CD4-positive, alpha-beta T cell treated with Interleukin-15 for 1 hour (primary cell): ENCODE measurements around the gene CIDEC.
"Not testable (repeated sequence)": the region's sequence is repeated elsewhere in the genome, so short reads cannot be mapped to it uniquely, and the experiment has no call there.

ENCODE experiments used
- DNase-seq: peaks from one replicate; pipeline ENCODE4 v3.0.0-alpha.2; 2020

CIDEC gene

GRCh38 chr3:9872067-9872466 is 8.0 kb downstream of the CIDEC start:
- DNase-seq, result not testable (repeated sequence)

- no peak for DNase-seq
Observed at GRCh38 chr3:9870978-9871377, 9.1 kb downstream of the CIDEC start.

GRCh38 chr3:9869955-9870354 is 10.1 kb downstream of the CIDEC start:
- no peak for DNase-seq

- no peak for DNase-seq
Observed at GRCh38 chr3:9867106-9867505, 12.9 kb downstream of the CIDEC start.

- DNase-seq, result no peak
Observed at GRCh38 chr3:9866639-9867038, 13.4 kb downstream of the CIDEC start.

- not testable (repeated sequence) for DNase-seq
Observed at GRCh38 chr3:9865125-9865637, 14.9 kb downstream of the CIDEC start.

GRCh38 chr3:9864200-9864927 is 15.7 kb downstream of the CIDEC start:
- DNase-seq, result no peak

- no peak for DNase-seq
Observed at GRCh38 chr3:9863058-9863772, 16.8 kb downstream of the CIDEC start.

GRCh38 chr3:9862391-9863057 is 17.5 kb downstream of the CIDEC start:
- peak; percentile 31 for DNase-seq

GRCh38 chr3:9861626-9862130 is 18.4 kb downstream of the CIDEC start:
- DNase-seq, result no peak

- no peak for DNase-seq
Observed at GRCh38 chr3:9861201-9861600, 18.9 kb downstream of the CIDEC start.

- no peak for DNase-seq
Observed at GRCh38 chr3:9859530-9860025, 20.5 kb downstream of the CIDEC start.

GRCh38 chr3:9855594-9855993 is 24.5 kb downstream of the CIDEC start:
- DNase-seq, result no peak

GRCh38 chr3:9854291-9854940 is 25.6 kb downstream of the CIDEC start:
- DNase-seq, result not testable (repeated sequence)

GRCh38 chr3:9852528-9852927 is 27.5 kb downstream of the CIDEC start:
- no peak for DNase-seq

- DNase-seq, result not testable (repeated sequence)
Observed at GRCh38 chr3:9851926-9852325, 28.1 kb downstream of the CIDEC start.

GRCh38 chr3:9851383-9851782 is 28.7 kb downstream of the CIDEC start:
- not testable (repeated sequence) for DNase-seq

GRCh38 chr3:9848860-9849259 is 31.2 kb downstream of the CIDEC start:
- DNase-seq, result not testable (repeated sequence)

- not testable (repeated sequence) for DNase-seq
Observed at GRCh38 chr3:9847870-9848269, 32.2 kb downstream of the CIDEC start.

- no peak for DNase-seq
Observed at GRCh38 chr3:9846931-9847488, 33.0 kb downstream of the CIDEC start.

- DNase-seq, result no peak
Observed at GRCh38 chr3:9846231-9846630, 33.8 kb downstream of the CIDEC start.

- DNase-seq, result peak; percentile 92
Observed at GRCh38 chr3:9843715-9844438, 36.2 kb downstream of the CIDEC start, which contains the start of gene RPUSD3. Gene RPUSD3 (minus strand): TSS chr3:9844008. CDS start chr3:9843990, 18 bp downstream.
